GM12878 (cell line): ENCODE results near the gene ARMC9. TPM values are rescaled to one million over a fixed set of nuclear protein-coding genes. Genes with fewer than 3 reads are reported as not detected.

Source experiments
- ATAC-seq: fragments of 200-7000 bp; cut with Tn5 transposase; 3 replicates; pipeline ENCODE4 v1.9.1; 2020; ENCODE audit warnings: mild to moderate bottlenecking, moderate library complexity
- BruUV-seq: library from RNA; stranded (reverse); fragments of 400-500 nt; replicated peaks from 2 replicates; lab custom pipeline; 2021; lab: Mats Ljungman, UMichigan
- CTCF ChIA-PET: fragments of 300-600 bp; sonication (Branson Sonifier 250); formaldehyde crosslinking; extraction: SDS; loops from one replicate; lab custom pipeline; 2021; ENCODE audit warnings: inconsistent platforms; lab: Yijun Ruan, JAX
- POLR2A ChIA-PET: fragments of 350-600 bp; formaldehyde crosslinking; extraction: SDS; loops from one replicate; lab custom pipeline; 2021; ENCODE audit warnings: inconsistent platforms; lab: Charles Lee
- RAD21 ChIA-PET: fragments of 300-600 bp; sonication (Branson Sonifier 250); formaldehyde crosslinking; loops from one replicate; lab custom pipeline; 2023; ENCODE audit warnings: antibody characterized with exemption; ENCODE audit not compliant: unreplicated experiment; lab: Charles Lee
- SMC1A ChIA-PET: fragments of 300-600 bp; sonication (Branson Sonifier 250); formaldehyde crosslinking; loops from one replicate; lab custom pipeline; 2023; ENCODE audit not compliant: unreplicated experiment, uncharacterized antibody; lab: Charles Lee
- DNase-seq: peaks from one replicate; pipeline ENCODE4 v3.0.0-alpha.2; 2011; ENCODE audit warnings: low read depth, low spot score
- FAIRE-seq: peaks from 3 replicates; lab custom pipeline; 2011; peaks lifted over from hg19 to GRCh38; lab: Jason Lieb, UNC
- H2AFZ ChIP-seq: 2 replicates; pipeline ENCODE4 v1.6.0; 2011; ENCODE audit warnings: low read depth, low read length, control low read depth; ENCODE audit not compliant: control insufficient read depth
- H3K27ac ChIP-seq: 2 replicates; pipeline ENCODE4 v1.5.1; 2011; ENCODE audit warnings: control low read depth; ENCODE audit not compliant: control insufficient read depth, insufficient read depth
- H3K27me3 ChIP-seq, 2 experiments: replicated peaks in 1 of 2; 2 replicates each; pipeline versions ENCODE4 v1.6.0 to v1.6.1; 2011; ENCODE audit warnings: low read length in 1 of 2; ENCODE audit not compliant: control insufficient read depth in 2 of 2, insufficient read depth in 2 of 2
- H3K36me3 ChIP-seq, 2 experiments: 2 replicates each; pipeline ENCODE4 v1.5.1; 2011; ENCODE audit warnings: low read length in 1 of 2; ENCODE audit not compliant: control insufficient read depth in 2 of 2, insufficient read depth in 2 of 2
- H3K4me1 ChIP-seq: 2 replicates; pipeline ENCODE4 v1.6.1; 2011; ENCODE audit warnings: mild to moderate bottlenecking, low read length, moderate library complexity, mixed read lengths; ENCODE audit not compliant: control insufficient read depth, insufficient read depth
- H3K4me2 ChIP-seq: 2 replicates; pipeline ENCODE4 v1.6.0; 2011; ENCODE audit warnings: control low read depth; ENCODE audit not compliant: control insufficient read depth, insufficient read depth
- H3K4me3 ChIP-seq: fragments of 200-600 bp; sonication (generic); 2 replicates; pipeline ENCODE4 v1.5.1; 2016
- H3K79me2 ChIP-seq: 2 replicates; pipeline ENCODE4 v1.6.0; 2011; ENCODE audit warnings: low read length; ENCODE audit not compliant: control insufficient read depth, insufficient read depth
- H3K9ac ChIP-seq: 2 replicates; pipeline ENCODE4 v1.8.0; 2011; ENCODE audit warnings: low read length, control low read depth, mixed read lengths; ENCODE audit not compliant: control insufficient read depth, insufficient read depth
- H3K9me3 ChIP-seq: replicated peaks from 3 replicates; pipeline ENCODE4 v1.5.1; 2011; ENCODE audit warnings: mild to moderate bottlenecking, low read length; ENCODE audit not compliant: control insufficient read depth, insufficient read depth
- H4K20me1 ChIP-seq: 2 replicates; pipeline ENCODE4 v1.6.0; 2011; ENCODE audit not compliant: control insufficient read depth, insufficient read depth
- BCL11A ChIP-seq: IDR thresholded peaks from 2 replicates; pipeline ENCODE4 v1.6.1; 2011; ENCODE audit warnings: low read depth, low read length
- CTCF ChIP-seq, 3 experiments: IDR thresholded peaks in 2 of 3; conservative IDR thresholded peaks in 1 of 3; 2 replicates each; pipeline ENCODE4 v1.5.1; 2011; ENCODE audit warnings: low read depth in 3 of 3, low read length in 3 of 3, mild to moderate bottlenecking in 3 of 3, control low read depth in 2 of 3, moderate library complexity in 2 of 3, inconsistent platforms in 1 of 3, mixed read lengths in 1 of 3; ENCODE audit not compliant: control insufficient read depth in 2 of 3, insufficient read depth in 1 of 3; ENCODE audit errors: extremely low read depth in 1 of 3
- EED ChIP-seq: sonication (generic); IDR thresholded peaks from 2 replicates; pipeline ENCODE4 v1.6.1; 2016; ENCODE audit warnings: antibody characterized with exemption, low read depth
- HDAC2 ChIP-seq: fragments of 200-600 bp; sonication (generic); IDR thresholded peaks from 2 replicates; pipeline ENCODE4 v1.6.1; 2017
- JUNB ChIP-seq: IDR thresholded peaks from 2 replicates; pipeline ENCODE4 v1.6.1; 2016; ENCODE audit warnings: antibody characterized with exemption, mild to moderate bottlenecking
- JUND ChIP-seq: IDR thresholded peaks from 2 replicates; pipeline ENCODE4 v1.6.1; 2012; ENCODE audit warnings: low read depth, mild to moderate bottlenecking, low read length, improper control_type of control experiment, moderate library complexity
- KAT2A ChIP-seq: conservative IDR thresholded peaks from 2 replicates; pipeline ENCODE4 v1.6.1; 2011; ENCODE audit warnings: low read depth, low read length; ENCODE audit not compliant: control insufficient read depth
- MEF2B ChIP-seq: fragments of 450-650 bp; IDR thresholded peaks from 2 replicates; pipeline ENCODE4 v1.6.1; 2018; ENCODE audit warnings: mild to moderate bottlenecking, moderate library complexity; ENCODE audit not compliant: partially characterized antibody, poor library complexity, severe bottlenecking
- MTA3 ChIP-seq: IDR thresholded peaks from 2 replicates; pipeline ENCODE4 v1.6.1; 2012; ENCODE audit warnings: low read length, inconsistent platforms, borderline replicate concordance
- MYB ChIP-seq: fragments of 150-350 bp; IDR thresholded peaks from 2 replicates; pipeline ENCODE4 v1.6.1; 2014; ENCODE audit warnings: mild to moderate bottlenecking, low read depth, low read length, borderline replicate concordance
- NFXL1 ChIP-seq: fragments of 450-650 bp; IDR thresholded peaks from 2 replicates; pipeline ENCODE4 v1.6.1; 2017; ENCODE audit warnings: antibody characterized with exemption, mild to moderate bottlenecking, borderline replicate concordance
- PML ChIP-seq: IDR thresholded peaks from 2 replicates; pipeline ENCODE4 v1.6.1; 2012; ENCODE audit warnings: low read length, inconsistent platforms
- RB1 ChIP-seq: fragments of 450-650 bp; formaldehyde crosslinking; IDR thresholded peaks from 2 replicates; pipeline ENCODE4 v1.6.1; 2017; ENCODE audit warnings: mild to moderate bottlenecking, borderline replicate concordance
- SIX5 ChIP-seq: IDR thresholded peaks from 2 replicates; pipeline ENCODE4 v1.6.1; 2011; ENCODE audit warnings: mild to moderate bottlenecking, low read depth, low read length, moderate library complexity; ENCODE audit not compliant: severe bottlenecking
- SMARCA5 ChIP-seq: fragments of 450-650 bp; IDR thresholded peaks from 2 replicates; pipeline ENCODE4 v1.6.1; 2017; ENCODE audit warnings: mild to moderate bottlenecking
- SUPT20H ChIP-seq: IDR thresholded peaks from 2 replicates; pipeline ENCODE4 v1.6.1; 2011; ENCODE audit warnings: low read depth, mild to moderate bottlenecking, low read length, moderate library complexity, borderline replicate concordance; ENCODE audit not compliant: control insufficient read depth
- ZBTB4 ChIP-seq: fragments of 450-650 bp; formaldehyde crosslinking; IDR thresholded peaks from 2 replicates; pipeline ENCODE4 v1.4.0; 2022; ENCODE audit warnings: mild to moderate bottlenecking, moderate library complexity
- WGBS: methylation state at CpG from one replicate; pipeline ENCODE4 v1.1.6; 2016; ENCODE audit warnings: low lambda C conversion rate; ENCODE audit not compliant: insufficient replicate concordance, insufficient coverage; ENCODE audit errors: missing lambda C conversion rate; 5-methylcytosine and 5-hydroxymethylcytosine counted together
- in situ Hi-C: fragments of 300-500 bp; cut with MboI; formaldehyde crosslinking; loops from 9 replicates; pipeline ENCODE4 v1.14.3; 2018; ENCODE audit warnings: mixed read lengths
- intact Hi-C: fragments of 100-400 bp; cut with micrococcal nuclease; formaldehyde crosslinking; loops from one replicate; pipeline ENCODE4 v1.14.2; 2022; ENCODE audit not compliant: unreplicated experiment
- polyA plus RNA-seq, 11 experiments: library from polyadenylated mRNA; depleted of rRNA in 4 of 11; unstranded in 6 of 11; stranded (reverse) in 5 of 11; fragments of >200 nt; fragmentation: Nextera tagmentation in 4 of 11; fragmentation: Illumina TruSeq in 1 of 11; extraction: Ambion mirVana in 4 of 11; extraction: Trizol in 1 of 11; gene quantifications; 1 replicate in 1 of 11; 2 replicates in 10 of 11; pipeline versions ENCODE4 v1.2.1 to v1.2.3, GENCODE V29; 2011 to 2016; ENCODE audit warnings: inconsistent platforms in 2 of 11, missing spikeins in 2 of 11, low read depth in 1 of 11
- total RNA-seq, 4 experiments: library from RNA; depleted of rRNA in 3 of 4; stranded (reverse); fragments of >200 nt in 3 of 4; fragmentation: Illumina TruSeq in 1 of 4; extraction: Trizol in 1 of 4; gene quantifications; 2 replicates each; pipeline versions ENCODE4 v1.2.1 to v1.2.3, GENCODE V29; 2013 to 2021
- TF ChIP-seq, protein P1 (sequence below): fragments of 450-650 bp; IDR thresholded peaks from 2 replicates; pipeline ENCODE4 v1.6.1; 2017; ENCODE audit warnings: low read depth, mild to moderate bottlenecking, moderate library complexity

ARMC9 gene
- total and polyA plus RNA-seq, 10 of the 15 experiments (the other 5 are each of a cell fraction or from before 2014, with no cell fraction given): 3.8 to 21.8 (median 10.4) TPM

GRCh38 chr2:231347638-231348037 lies 149.2 kb downstream of the ARMC9 start:
- no peak overlapping the region for H3K9ac ChIP-seq
- H3K27ac ChIP-seq: no peak overlapping the region
- ATAC-seq (no peak), DNase-seq (no peak), FAIRE-seq (no peak)
- WGBS: 90% methylated on average over 1 of the region's 1 CpG
- H2AFZ ChIP-seq: no peak overlapping the region
- in situ Hi-C loops (no loop called here), intact Hi-C loops (no loop called here)
- ChIA-PET RAD21 (no interaction called here), SMC1A (interaction anchor here (1.1 kb wide), 1 partner anchor 14 kb away, joined by 3 read pairs; no protein-coding TSS in a partner anchor), CTCF (interaction anchor here (1.0 to 1.5 kb wide), 2 partner anchors 27 to 135 kb away, joined by 3 to 4 read pairs; no protein-coding TSS in a partner anchor), POLR2A (no interaction called here)
- no peaks in the 10 kb centered on the region for H3K4me1 ChIP-seq
- no peak overlapping the region for H3K4me2 ChIP-seq
- no peaks in the 10 kb centered on the region for H3K36me3 ChIP-seq
- no peaks in the 10 kb centered on the region for H3K79me2 ChIP-seq
- no peaks in the 10 kb centered on the region for H4K20me1 ChIP-seq
- BruUV-seq: no TSS peak
- H3K27me3 ChIP-seq: no peaks in the 10 kb centered on the region
- no peak for TF ChIP-seq SMARCA5
- TF ChIP-seq, protein P1, sequence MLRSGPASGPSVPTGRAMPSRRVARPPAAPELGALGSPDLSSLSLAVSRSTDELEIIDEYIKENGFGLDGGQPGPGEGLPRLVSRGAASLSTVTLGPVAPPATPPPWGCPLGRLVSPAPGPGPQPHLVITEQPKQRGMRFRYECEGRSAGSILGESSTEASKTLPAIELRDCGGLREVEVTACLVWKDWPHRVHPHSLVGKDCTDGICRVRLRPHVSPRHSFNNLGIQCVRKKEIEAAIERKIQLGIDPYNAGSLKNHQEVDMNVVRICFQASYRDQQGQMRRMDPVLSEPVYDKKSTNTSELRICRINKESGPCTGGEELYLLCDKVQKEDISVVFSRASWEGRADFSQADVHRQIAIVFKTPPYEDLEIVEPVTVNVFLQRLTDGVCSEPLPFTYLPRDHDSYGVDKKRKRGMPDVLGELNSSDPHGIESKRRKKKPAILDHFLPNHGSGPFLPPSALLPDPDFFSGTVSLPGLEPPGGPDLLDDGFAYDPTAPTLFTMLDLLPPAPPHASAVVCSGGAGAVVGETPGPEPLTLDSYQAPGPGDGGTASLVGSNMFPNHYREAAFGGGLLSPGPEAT: no peak
- TF ChIP-seq JUND: no peak
- TF ChIP-seq MYB: no peak
- TF ChIP-seq BCL11A: no peak
- TF ChIP-seq MEF2B: no peak
- no peak for TF ChIP-seq KAT2A
- no peak for TF ChIP-seq MTA3
- TF ChIP-seq SUPT20H: no peak
- TF ChIP-seq CTCF (IDR thresholded peaks at IDR 0.05 in 2 of 3, conservative IDR thresholded peaks at IDR 0.05 in 1 of 3; ENCODE audit: control insufficient read depth in 2 of 3, extremely low read depth in 1 of 3, insufficient read depth in 1 of 3, low read depth in 3 of 3, low read length in 3 of 3): no peak
- TF ChIP-seq ZBTB4 (CRISPR knock-in tag): no peak
- TF ChIP-seq PML: no peak
- no peak for TF ChIP-seq EED
- no peak for TF ChIP-seq NFXL1
- no peak for TF ChIP-seq JUNB
- no peak for TF ChIP-seq HDAC2
- TF ChIP-seq SIX5: no peak
- no peak for TF ChIP-seq RB1
- H3K4me3 ChIP-seq: no peak overlapping the region
- H3K9me3 ChIP-seq: no peaks in the 10 kb centered on the region
